Keratinocyte (primary cell): ENCODE data around the gene CSNK1G1.

Experiments
- EZH2 ChIP-seq: IDR thresholded peaks from one replicate; pipeline ENCODE4 v1.6.1; 2012; ENCODE audit warnings: inconsistent platforms, mild to moderate bottlenecking, low read length, moderate library complexity
- TF ChIP-seq, protein P1 (sequence below), 3 experiments: IDR thresholded peaks in 1 of 3; conservative IDR thresholded peaks in 1 of 3; optimal IDR thresholded peaks in 1 of 3; 2 replicates in 2 of 3; 3 replicates in 1 of 3; pipeline versions ENCODE3 to v1.5.1; 2011; ENCODE audit warnings: low read length in 3 of 3, mild to moderate bottlenecking in 3 of 3, moderate library complexity in 2 of 3, control low read depth in 1 of 3, inconsistent platforms in 1 of 3; ENCODE audit not compliant: insufficient read depth in 2 of 3; ENCODE audit errors: extremely low read depth in 1 of 3

DNA sequence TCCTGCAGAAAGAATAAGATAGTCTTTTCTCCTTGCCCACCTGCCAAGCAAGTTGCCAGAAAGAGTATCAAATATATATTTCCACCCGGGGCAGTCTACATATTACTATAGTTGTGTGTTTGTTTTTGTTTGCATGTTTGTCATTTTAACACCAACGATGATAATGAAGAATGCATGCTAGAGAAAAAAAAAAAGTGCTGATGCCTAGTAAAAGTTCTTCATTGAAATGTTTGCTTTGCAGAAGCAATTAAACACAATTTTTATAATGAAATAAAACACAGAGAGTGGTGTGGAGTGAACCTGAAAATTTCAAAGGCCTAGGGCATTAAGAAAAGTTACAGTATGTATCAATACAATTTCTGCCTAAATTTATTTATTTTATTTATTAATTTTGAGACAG lies 27.8 kb upstream of the CSNK1G1 start:
- TF ChIP-seq EZH2: no peak
- TF ChIP-seq, protein P1, sequence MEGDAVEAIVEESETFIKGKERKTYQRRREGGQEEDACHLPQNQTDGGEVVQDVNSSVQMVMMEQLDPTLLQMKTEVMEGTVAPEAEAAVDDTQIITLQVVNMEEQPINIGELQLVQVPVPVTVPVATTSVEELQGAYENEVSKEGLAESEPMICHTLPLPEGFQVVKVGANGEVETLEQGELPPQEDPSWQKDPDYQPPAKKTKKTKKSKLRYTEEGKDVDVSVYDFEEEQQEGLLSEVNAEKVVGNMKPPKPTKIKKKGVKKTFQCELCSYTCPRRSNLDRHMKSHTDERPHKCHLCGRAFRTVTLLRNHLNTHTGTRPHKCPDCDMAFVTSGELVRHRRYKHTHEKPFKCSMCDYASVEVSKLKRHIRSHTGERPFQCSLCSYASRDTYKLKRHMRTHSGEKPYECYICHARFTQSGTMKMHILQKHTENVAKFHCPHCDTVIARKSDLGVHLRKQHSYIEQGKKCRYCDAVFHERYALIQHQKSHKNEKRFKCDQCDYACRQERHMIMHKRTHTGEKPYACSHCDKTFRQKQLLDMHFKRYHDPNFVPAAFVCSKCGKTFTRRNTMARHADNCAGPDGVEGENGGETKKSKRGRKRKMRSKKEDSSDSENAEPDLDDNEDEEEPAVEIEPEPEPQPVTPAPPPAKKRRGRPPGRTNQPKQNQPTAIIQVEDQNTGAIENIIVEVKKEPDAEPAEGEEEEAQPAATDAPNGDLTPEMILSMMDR (optimal IDR thresholded peaks at IDR 0.05 in 1 of 3, IDR thresholded peaks at IDR 0.05 in 1 of 3, conservative IDR thresholded peaks at IDR 0.05 in 1 of 3; ENCODE audit: extremely low read depth in 1 of 3, insufficient read depth in 2 of 3, low read length in 3 of 3): no peak
